AG04450 (cell line): ENCODE results near the gene SEC31B. TPM values are rescaled to one million over a fixed set of nuclear protein-coding genes. Genes with fewer than 3 reads are reported as not detected.

Experiments
- CTCF ChIA-PET: fragments of 300-600, 350-600 bp; formaldehyde crosslinking; extraction: SDS; loops from one replicate; lab custom pipeline; 2022; ENCODE audit warnings: antibody characterized with exemption, inconsistent platforms; lab: Charles Lee
- POLR2A ChIA-PET: fragments of 350-600 bp; formaldehyde crosslinking; extraction: SDS; loops from one replicate; lab custom pipeline; 2021; ENCODE audit warnings: antibody characterized with exemption, inconsistent platforms; lab: Yijun Ruan, JAX
- DNase-seq: peaks from one replicate; pipeline ENCODE4 v3.0.0-alpha.2; 2011; ENCODE audit warnings: low read depth, low spot score
- H3K27ac ChIP-seq: one replicate; pipeline ENCODE4 v1.5.1; 2012; ENCODE audit warnings: low read depth, low read length, control low read depth
- H3K27me3 ChIP-seq: one replicate; pipeline ENCODE4 v1.6.0; 2012; ENCODE audit warnings: low read length; ENCODE audit not compliant: control insufficient read depth, insufficient read depth
- H3K4me3 ChIP-seq: 2 replicates; pipeline ENCODE4 v1.5.1; 2011; ENCODE audit warnings: mild to moderate bottlenecking, low read depth, low read length, control low read depth
- H3K9me3 ChIP-seq: 2 replicates; pipeline ENCODE4 v1.5.1; 2012; ENCODE audit warnings: low read length; ENCODE audit not compliant: control insufficient read depth, insufficient read depth
- CTCF ChIP-seq: IDR thresholded peaks from 2 replicates; pipeline ENCODE4 v1.5.1; 2011; ENCODE audit warnings: low read depth, low read length, control low read depth, inconsistent platforms
- polyA plus RNA-seq: library from polyadenylated mRNA; depleted of rRNA; stranded (reverse); fragments of >200 nt; gene quantifications from 2 replicates; pipeline ENCODE4 v1.2.3, GENCODE V29; 2011

Gene SEC31B
- polyA plus RNA-seq, 1 experiment, result 4.8 TPM

GRCh38 chr10:100537475-100537874 lies 17.8 kb upstream of the SEC31B start:
- Histone ChIP-seq H3K27me3 (no peaks in the 10 kb centered on the region), H3K27ac (no peak overlapping the region), H3K4me3 (no peak overlapping the region), H3K9me3 (no peaks in the 10 kb centered on the region)
- TF ChIP-seq CTCF, result no peak
- ChIA-PET CTCF (interaction anchor here (3.2 to 3.6 kb wide), 3 partner anchors 15 to 19 kb away, joined by 22 to 33 read pairs (median 31); partner anchors contain the start of gene SEC31B), POLR2A (no interaction called here)
- DNase-seq, result no peak

GRCh38 chr10:100535715-100536353 lies 16.2 kb upstream of the SEC31B start, which contains the start of gene HIF1AN:
HIF1AN (plus strand) TSS chr10:100535943; CDS start chr10:100535959, 16 bp downstream.
- POLR2A ChIA-PET, result interaction anchor here (0.6 to 1.1 kb wide), 13 partner anchors 8 to 483 kb away, joined by 3 to 5 read pairs (median 3); no protein-coding TSS in a partner anchor
- CTCF ChIA-PET, result interaction anchor here (0.5 to 3.7 kb wide), 26 partner anchors 9 to 1035 kb away, joined by 3 to 33 read pairs (median 4); partner anchors contain the start of gene SEC31B

GRCh38 chr10:100535338-100535714 lies 15.7 kb upstream of the SEC31B start:
- Histone ChIP-seq H3K4me3 (peak overlapping the region; percentile 88), H3K9me3 (no peaks in the 10 kb centered on the region), H3K27me3 (no peaks in the 10 kb centered on the region), H3K27ac (no peak overlapping the region)
- TF ChIP-seq CTCF, result no peak
- POLR2A ChIA-PET, result interaction anchor here (0.6 to 1.1 kb wide), 13 partner anchors 8 to 484 kb away, joined by 3 to 5 read pairs (median 3); no protein-coding TSS in a partner anchor
- no peak for DNase-seq
- CTCF ChIA-PET, result interaction anchor here (0.5 to 3.7 kb wide), 19 partner anchors 9 to 1035 kb away, joined by 3 to 33 read pairs (median 5); partner anchors contain the start of gene SEC31B

More at GRCh38 chr10:100535715-100536353, 16.2 kb upstream of the SEC31B start, which contains the start of gene HIF1AN:
- DNase-seq, result peak; percentile 89
- no peak within 1 kb of the TSS for H3K27ac ChIP-seq
- peak within 1 kb of the TSS; percentile 88 for H3K4me3 ChIP-seq
- peak; percentile 98 for TF ChIP-seq CTCF
- H3K9me3 ChIP-seq, result no peaks in the 10 kb centered on the region
- no peaks in the 10 kb centered on the region for H3K27me3 ChIP-seq

- POLR2A ChIA-PET, result no interaction called here
- Histone ChIP-seq H3K27ac (no peak overlapping the region), H3K4me3 (no peak overlapping the region), H3K27me3 (no peaks in the 10 kb centered on the region), H3K9me3 (no peaks in the 10 kb centered on the region)
- no peak for DNase-seq
- CTCF ChIA-PET, result interaction anchor here (0.6 to 3.7 kb wide), 9 partner anchors 8 to 344 kb away, joined by 3 to 33 read pairs (median 22); partner anchors contain the start of gene SEC31B
- no peak for TF ChIP-seq CTCF
Observed at GRCh38 chr10:100534726-100535125, 15.1 kb upstream of the SEC31B start.

- TF ChIP-seq CTCF, result no peak
Observed at GRCh38 chr10:100531761-100532160, 12.1 kb upstream of the SEC31B start.

More at GRCh38 chr10:100531761-100532160, 12.1 kb upstream of the SEC31B start:
- no peak for DNase-seq
- ChIA-PET POLR2A (no interaction called here), CTCF (no interaction called here)
- Histone ChIP-seq H3K9me3 (no peaks in the 10 kb centered on the region; the same call in 1 of the 2 replicates), H3K27ac (no peak overlapping the region), H3K27me3 (no peaks in the 10 kb centered on the region), H3K4me3 (no peak overlapping the region)
